ENCODE measurements around the gene TLCD2.

The TLCD2 gene

DNA sequence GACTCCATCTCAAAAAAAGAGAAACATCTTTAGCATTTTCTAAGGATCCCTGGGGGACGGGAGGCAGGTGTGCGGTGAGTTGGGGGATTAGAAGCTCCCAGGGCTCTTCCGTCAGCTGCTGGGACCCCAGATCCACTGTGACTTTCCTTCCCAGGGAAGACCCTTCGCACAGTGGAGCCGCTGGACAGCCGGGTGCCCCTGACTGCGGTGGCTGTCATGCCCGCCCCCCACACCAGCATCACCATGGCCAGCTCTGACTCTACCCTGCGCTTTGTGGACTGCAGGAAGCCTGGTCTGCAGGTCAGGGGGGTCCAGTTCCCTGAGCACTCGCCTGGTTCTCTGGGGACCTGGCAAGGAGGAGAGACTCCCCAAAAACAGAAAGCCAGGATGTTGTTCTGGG, 25.2 kb upstream of the TLCD2 start:
- H3K79me2 ChIP-seq (ENCODE audit: control insufficient read depth, insufficient read depth, low read length, unreplicated experiment): no peaks in the 10 kb centered on the region
- no peak overlapping the region for H3K27ac ChIP-seq (ENCODE audit: low read depth, low read length)
- no peaks in the 10 kb centered on the region for H3K27me3 ChIP-seq (ENCODE audit: insufficient read depth, low read length)
- peaks cover 24% of the 10 kb centered on the region for H3K4me1 ChIP-seq (ENCODE audit: control insufficient read depth, insufficient read depth, low read length, unreplicated experiment)
- no peak overlapping the region for H3K4me3 ChIP-seq (ENCODE audit: low read depth, low read length)
- peaks cover 9% of the 10 kb centered on the region; the same call in 1 of the 2 replicates for H3K36me3 ChIP-seq (ENCODE audit: insufficient read depth, low read length)
- no peak overlapping the region for H2AFZ ChIP-seq (ENCODE audit: low read length, unreplicated experiment)

DNA sequence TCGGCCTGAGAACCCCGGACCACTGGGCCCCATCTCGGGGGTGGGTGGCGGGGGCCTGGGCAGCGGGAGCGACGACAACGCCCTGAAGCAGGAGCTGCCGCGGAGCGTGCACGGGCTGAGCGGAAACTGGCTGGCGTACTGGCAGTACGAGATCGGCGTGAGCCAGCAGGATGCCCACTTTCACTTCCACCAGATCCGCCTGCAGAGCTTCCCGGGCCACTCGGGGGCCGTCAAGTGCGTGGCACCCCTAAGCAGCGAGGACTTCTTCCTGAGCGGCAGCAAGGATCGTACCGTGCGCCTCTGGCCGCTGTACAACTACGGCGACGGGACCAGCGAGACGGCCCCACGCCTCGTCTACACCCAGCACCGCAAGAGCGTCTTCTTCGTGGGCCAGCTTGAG, 23.6 kb upstream of the TLCD2 start:
- no peak overlapping the region for H3K27ac ChIP-seq (ENCODE audit: low read depth, low read length)
- H3K79me2 ChIP-seq (ENCODE audit: control insufficient read depth, insufficient read depth, low read length, unreplicated experiment): no peaks in the 10 kb centered on the region
- no peak overlapping the region for H3K4me3 ChIP-seq (ENCODE audit: low read depth, low read length)
- peaks cover 9% of the 10 kb centered on the region; the same call in 1 of the 2 replicates for H3K36me3 ChIP-seq (ENCODE audit: insufficient read depth, low read length)
- no peak overlapping the region for H2AFZ ChIP-seq (ENCODE audit: low read length, unreplicated experiment)
- H3K4me1 ChIP-seq (ENCODE audit: control insufficient read depth, insufficient read depth, low read length, unreplicated experiment): peaks cover 26% of the 10 kb centered on the region
- no peaks in the 10 kb centered on the region for H3K27me3 ChIP-seq (ENCODE audit: insufficient read depth, low read length)

DNA sequence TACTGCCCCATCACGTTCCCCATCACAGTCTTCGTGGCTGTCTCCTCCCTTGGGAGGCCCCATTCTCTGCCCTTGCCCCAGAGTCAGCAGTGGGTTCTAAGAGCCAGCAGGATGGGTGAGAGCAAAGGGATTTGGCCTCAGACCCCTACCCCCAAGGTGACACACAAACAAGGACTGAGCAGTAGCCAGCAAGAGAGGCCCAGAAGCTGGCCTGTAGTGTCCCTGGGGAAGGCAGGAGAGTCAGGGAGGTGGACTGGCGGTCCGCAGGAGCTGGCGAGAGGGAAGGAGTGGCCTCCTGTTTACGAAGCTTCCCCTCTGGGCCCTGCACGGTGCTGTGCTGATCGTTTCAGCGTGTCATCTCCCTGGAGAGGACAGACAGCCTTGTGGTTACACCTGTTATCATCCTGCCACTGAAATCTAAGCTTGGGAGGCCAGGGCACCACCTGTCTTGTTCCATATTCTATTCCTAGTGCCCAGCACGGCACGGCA, 22.7 kb upstream of the TLCD2 start:
- Histone ChIP-seq H3K36me3 (ENCODE audit: insufficient read depth, low read length) (peaks cover 8% of the 10 kb centered on the region; the same call in 1 of the 2 replicates), H3K4me3 (ENCODE audit: low read depth, low read length) (no peak overlapping the region), H3K27ac (ENCODE audit: low read depth, low read length) (no peak overlapping the region), H3K4me1 (ENCODE audit: control insufficient read depth, insufficient read depth, low read length, unreplicated experiment) (peaks cover 26% of the 10 kb centered on the region), H2AFZ (ENCODE audit: low read length, unreplicated experiment) (no peak overlapping the region), H3K79me2 (ENCODE audit: control insufficient read depth, insufficient read depth, low read length, unreplicated experiment) (peaks cover 4% of the 10 kb centered on the region), H3K27me3 (ENCODE audit: insufficient read depth, low read length) (no peaks in the 10 kb centered on the region)

DNA sequence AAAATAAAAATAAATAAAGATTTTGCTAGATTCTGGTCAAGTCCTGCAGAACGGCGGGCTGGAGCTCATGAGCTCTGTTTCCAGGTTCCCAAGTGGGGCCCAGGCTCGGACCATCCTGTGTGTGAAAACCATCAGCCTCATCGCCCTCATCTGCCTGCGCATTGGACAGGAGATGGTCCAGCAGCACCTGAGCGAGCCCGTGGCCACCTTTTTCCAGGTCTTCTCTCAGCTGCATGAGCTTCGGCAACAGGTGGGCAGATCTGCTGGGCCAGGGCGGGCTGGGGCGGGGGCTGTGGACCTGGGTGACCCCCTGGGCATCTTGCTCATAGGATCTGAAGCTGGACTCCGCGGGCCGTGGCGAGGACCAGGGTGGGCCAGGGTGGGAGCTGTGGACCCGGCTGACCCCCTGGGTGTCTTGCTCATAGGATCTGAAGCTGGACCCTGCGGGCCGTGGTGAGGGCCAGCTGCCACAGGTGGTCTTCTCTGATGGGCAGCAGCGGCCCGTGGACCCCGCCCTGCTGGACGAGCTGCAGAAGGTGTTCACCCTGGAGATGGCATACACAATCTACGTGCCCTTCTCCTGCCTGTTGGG, 22.2 kb upstream of the TLCD2 start:
- Histone ChIP-seq H2AFZ (ENCODE audit: low read length, unreplicated experiment) (no peak overlapping the region), H3K27ac (ENCODE audit: low read depth, low read length) (no peak overlapping the region), H3K27me3 (ENCODE audit: insufficient read depth, low read length) (no peaks in the 10 kb centered on the region), H3K36me3 (ENCODE audit: insufficient read depth, low read length) (peaks cover 3% of the 10 kb centered on the region; the same call in 1 of the 2 replicates), H3K4me1 (ENCODE audit: control insufficient read depth, insufficient read depth, low read length, unreplicated experiment) (peaks cover 26% of the 10 kb centered on the region), H3K79me2 (ENCODE audit: control insufficient read depth, insufficient read depth, low read length, unreplicated experiment) (peaks cover 8% of the 10 kb centered on the region), H3K4me3 (ENCODE audit: low read depth, low read length) (no peak overlapping the region)

DNA sequence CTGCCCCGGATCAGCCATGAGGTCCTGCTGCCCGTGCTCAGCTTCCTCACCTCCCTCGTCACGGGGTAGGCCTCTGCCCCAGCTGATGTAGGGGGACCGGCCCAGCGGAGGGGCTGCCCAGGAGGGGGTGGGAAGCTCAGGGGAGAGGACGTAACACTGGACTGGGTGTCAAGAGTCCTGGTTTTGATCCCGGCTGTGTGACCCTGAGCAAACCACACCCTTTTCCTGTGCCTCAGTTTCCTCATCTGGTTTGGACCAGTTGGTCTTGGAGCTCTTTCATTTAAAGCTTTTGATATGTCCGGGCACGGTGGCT, 21.0 kb upstream of the TLCD2 start:
- Histone ChIP-seq H3K4me1 (ENCODE audit: control insufficient read depth, insufficient read depth, low read length, unreplicated experiment) (peaks cover 15% of the 10 kb centered on the region), H3K36me3 (ENCODE audit: insufficient read depth, low read length) (no peaks in the 10 kb centered on the region; the same call in 1 of the 2 replicates), H3K27ac (ENCODE audit: low read depth, low read length) (peak overlapping the region; percentile 98), H3K4me3 (ENCODE audit: low read depth, low read length) (no peak overlapping the region), H3K79me2 (ENCODE audit: control insufficient read depth, insufficient read depth, low read length, unreplicated experiment) (peaks cover 18% of the 10 kb centered on the region), H2AFZ (ENCODE audit: low read length, unreplicated experiment) (no peak overlapping the region), H3K27me3 (ENCODE audit: insufficient read depth, low read length) (no peaks in the 10 kb centered on the region)

DNA sequence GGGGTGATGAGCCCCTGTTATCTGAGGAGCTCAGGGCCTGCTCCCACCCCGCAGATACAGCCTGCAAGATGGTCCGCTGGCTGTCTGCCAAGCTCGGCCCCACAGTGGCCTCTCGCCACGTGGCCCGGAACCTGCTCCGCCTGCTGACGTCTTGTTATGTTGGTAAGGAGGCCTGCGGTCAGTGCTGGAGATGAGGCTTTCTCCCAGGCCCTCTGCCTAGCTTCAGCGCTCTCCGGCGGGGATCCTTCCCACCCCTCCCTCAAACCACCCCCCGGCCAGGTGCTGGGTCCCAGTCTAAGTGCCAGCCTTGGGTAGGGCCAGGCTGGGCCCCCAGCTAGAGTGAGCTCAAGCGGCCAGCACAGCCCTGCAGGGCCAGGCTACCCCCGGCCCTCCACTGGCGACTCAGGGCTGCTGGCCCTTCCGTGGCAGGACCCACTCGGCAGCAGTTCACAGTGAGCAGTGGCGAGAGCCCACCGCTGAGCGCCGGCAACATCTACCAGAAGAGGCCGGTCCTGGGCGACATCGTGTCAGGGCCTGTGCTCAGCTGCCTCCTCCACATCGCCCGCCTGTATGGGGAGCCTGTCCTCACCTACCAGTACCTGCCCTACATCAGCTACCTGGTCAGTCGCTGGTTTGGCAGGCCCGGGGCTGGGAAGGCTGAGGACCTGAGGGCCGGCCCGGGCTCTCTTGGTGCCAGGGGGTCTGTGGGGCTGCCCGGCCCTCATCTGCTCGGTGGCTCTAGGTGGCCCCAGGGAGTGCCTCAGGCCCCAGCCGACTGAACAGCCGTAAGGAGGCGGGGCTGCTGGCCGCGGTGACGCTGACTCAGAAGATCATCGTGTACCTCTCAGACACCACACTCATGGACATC, 20.4 kb upstream of the TLCD2 start:
- no peaks in the 10 kb centered on the region; the same call in 1 of the 2 replicates for H3K36me3 ChIP-seq (ENCODE audit: insufficient read depth, low read length)
- peak overlapping the region; percentile 98 for H3K27ac ChIP-seq (ENCODE audit: low read depth, low read length)
- H3K4me1 ChIP-seq (ENCODE audit: control insufficient read depth, insufficient read depth, low read length, unreplicated experiment): peaks cover 15% of the 10 kb centered on the region
- peaks cover 22% of the 10 kb centered on the region for H3K79me2 ChIP-seq (ENCODE audit: control insufficient read depth, insufficient read depth, low read length, unreplicated experiment)
- H3K4me3 ChIP-seq (ENCODE audit: low read depth, low read length): peak overlapping the region; percentile 56
- no peak overlapping the region for H2AFZ ChIP-seq (ENCODE audit: low read length, unreplicated experiment)
- H3K27me3 ChIP-seq (ENCODE audit: insufficient read depth, low read length): no peaks in the 10 kb centered on the region

DNA sequence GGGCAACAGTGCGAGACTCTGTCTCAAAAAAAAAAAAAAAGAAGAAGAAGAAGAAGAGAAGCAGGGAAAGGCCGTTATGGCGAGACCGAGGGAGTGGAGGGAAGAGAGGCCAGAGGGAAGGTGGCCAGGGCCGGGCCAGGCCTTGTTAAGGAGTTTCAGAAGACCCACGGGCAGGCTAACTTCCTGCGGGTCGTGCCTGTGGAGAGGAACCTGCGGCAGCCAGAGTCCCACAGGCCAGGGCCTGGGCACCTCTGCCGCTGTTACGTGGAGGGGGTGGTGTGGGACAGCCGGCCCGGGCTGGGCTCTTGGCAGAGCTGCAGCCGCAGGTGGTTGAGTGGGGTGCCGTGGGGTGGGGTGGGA, 19.8 kb upstream of the TLCD2 start:
- Histone ChIP-seq H3K4me3 (ENCODE audit: low read depth, low read length) (no peak overlapping the region), H3K79me2 (ENCODE audit: control insufficient read depth, insufficient read depth, low read length, unreplicated experiment) (peaks cover 28% of the 10 kb centered on the region), H3K27me3 (ENCODE audit: insufficient read depth, low read length) (no peaks in the 10 kb centered on the region), H3K36me3 (ENCODE audit: insufficient read depth, low read length) (no peaks in the 10 kb centered on the region; the same call in 1 of the 2 replicates), H2AFZ (ENCODE audit: low read length, unreplicated experiment) (no peak overlapping the region), H3K4me1 (ENCODE audit: control insufficient read depth, insufficient read depth, low read length, unreplicated experiment) (peaks cover 20% of the 10 kb centered on the region), H3K27ac (ENCODE audit: low read depth, low read length) (peak overlapping the region; percentile 98)

DNA sequence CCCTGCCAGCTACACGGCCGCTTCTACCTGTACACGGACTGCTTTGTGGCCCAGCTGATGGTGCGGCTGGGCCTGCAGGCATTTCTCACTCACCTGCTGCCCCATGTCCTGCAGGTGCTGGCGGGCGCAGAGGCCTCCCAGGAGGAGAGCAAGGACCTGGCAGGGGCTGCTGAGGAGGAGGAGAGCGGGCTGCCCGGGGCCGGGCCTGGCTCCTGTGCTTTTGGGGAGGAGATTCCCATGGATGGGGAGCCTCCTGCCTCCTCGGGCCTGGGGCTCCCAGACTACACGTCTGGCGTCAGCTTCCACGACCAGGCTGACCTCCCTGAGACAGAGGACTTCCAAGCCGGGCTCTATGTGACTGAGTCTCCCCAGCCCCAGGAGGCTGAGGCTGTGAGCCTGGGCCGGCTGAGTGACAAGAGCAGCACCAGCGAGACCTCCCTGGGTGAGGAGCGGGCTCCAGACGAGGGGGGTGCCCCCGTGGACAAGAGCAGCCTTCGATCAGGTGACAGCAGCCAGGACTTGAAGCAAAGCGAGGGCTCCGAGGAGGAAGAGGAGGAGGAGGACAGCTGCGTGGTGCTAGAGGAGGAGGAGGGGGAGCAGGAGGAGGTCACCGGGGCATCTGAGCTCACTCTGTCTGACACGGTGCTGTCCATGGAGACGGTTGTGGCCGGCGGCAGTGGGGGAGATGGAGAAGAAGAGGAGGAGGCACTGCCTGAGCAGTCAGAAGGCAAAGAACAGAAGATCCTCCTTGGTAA, 17.9 kb upstream of the TLCD2 start:
- no peak overlapping the region for H3K27ac ChIP-seq (ENCODE audit: low read depth, low read length)
- no peaks in the 10 kb centered on the region for H3K27me3 ChIP-seq (ENCODE audit: insufficient read depth, low read length)
- peaks cover 31% of the 10 kb centered on the region for H3K79me2 ChIP-seq (ENCODE audit: control insufficient read depth, insufficient read depth, low read length, unreplicated experiment)
- no peak overlapping the region for H2AFZ ChIP-seq (ENCODE audit: low read length, unreplicated experiment)
- peaks cover 30% of the 10 kb centered on the region for H3K4me1 ChIP-seq (ENCODE audit: control insufficient read depth, insufficient read depth, low read length, unreplicated experiment)
- H3K4me3 ChIP-seq (ENCODE audit: low read depth, low read length): no peak overlapping the region
- H3K36me3 ChIP-seq (ENCODE audit: insufficient read depth, low read length): no peaks in the 10 kb centered on the region; the same call in 1 of the 2 replicates

DNA sequence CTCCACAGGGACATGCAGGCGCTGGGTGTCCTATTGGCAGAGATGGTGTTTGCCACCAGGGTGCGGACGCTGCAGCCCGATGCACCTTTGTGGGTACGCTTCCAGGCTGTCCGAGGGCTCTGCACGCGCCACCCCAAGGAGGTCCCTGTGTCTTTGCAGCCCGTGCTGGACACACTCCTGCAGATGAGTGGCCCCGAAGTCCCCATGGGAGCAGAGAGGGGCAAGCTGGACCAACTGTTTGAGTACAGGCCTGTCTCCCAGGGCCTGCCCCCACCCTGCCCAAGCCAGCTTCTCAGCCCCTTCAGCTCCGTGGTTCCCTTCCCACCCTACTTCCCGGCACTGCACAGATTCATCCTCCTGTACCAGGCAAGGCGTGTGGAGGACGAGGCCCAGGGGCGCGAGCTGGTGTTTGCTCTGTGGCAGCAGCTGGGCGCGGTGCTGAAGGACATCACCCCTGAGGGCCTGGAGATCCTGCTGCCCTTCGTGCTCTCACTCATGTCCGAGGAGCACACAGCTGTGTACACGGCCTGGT, 17.1 kb upstream of the TLCD2 start:
- Histone ChIP-seq H3K79me2 (ENCODE audit: control insufficient read depth, insufficient read depth, low read length, unreplicated experiment) (peaks cover 31% of the 10 kb centered on the region), H3K36me3 (ENCODE audit: insufficient read depth, low read length) (no peaks in the 10 kb centered on the region; the same call in 1 of the 2 replicates), H3K4me1 (ENCODE audit: control insufficient read depth, insufficient read depth, low read length, unreplicated experiment) (peaks cover 34% of the 10 kb centered on the region), H3K4me3 (ENCODE audit: low read depth, low read length) (no peak overlapping the region), H3K27me3 (ENCODE audit: insufficient read depth, low read length) (no peaks in the 10 kb centered on the region), H3K27ac (ENCODE audit: low read depth, low read length) (no peak overlapping the region), H2AFZ (ENCODE audit: low read length, unreplicated experiment) (no peak overlapping the region)

DNA sequence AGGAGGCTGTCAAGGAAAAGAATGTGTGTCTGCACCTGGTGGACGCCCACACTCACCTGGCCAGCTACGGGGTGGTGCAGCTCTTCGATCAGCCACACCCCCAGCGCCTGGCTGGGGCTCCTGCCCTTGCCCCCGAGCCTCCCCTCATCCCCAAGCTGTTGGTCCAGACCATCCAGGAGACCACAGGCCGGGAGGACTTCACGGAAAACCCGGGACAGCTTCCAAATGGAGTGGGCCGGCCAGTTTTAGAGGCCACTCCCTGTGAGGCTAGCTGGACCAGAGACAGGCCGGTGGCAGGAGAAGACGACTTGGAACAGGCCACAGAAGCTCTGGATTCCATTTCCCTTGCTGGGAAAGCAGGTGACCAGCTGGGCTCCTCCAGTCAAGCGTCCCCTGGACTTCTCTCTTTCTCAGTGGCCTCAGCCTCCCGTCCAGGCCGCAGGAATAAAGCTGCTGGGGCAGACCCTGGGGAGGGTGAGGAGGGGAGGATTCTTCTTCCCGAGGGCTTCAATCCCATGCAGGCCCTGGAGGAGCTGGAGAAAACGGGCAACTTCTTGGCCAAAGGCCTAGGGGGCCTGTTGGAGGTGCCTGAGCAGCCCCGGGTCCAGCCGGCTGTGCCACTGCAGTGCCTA, 16.6 kb upstream of the TLCD2 start:
- Histone ChIP-seq H3K27ac (ENCODE audit: low read depth, low read length) (no peak overlapping the region), H3K79me2 (ENCODE audit: control insufficient read depth, insufficient read depth, low read length, unreplicated experiment) (peaks cover 31% of the 10 kb centered on the region), H3K4me1 (ENCODE audit: control insufficient read depth, insufficient read depth, low read length, unreplicated experiment) (peaks cover 34% of the 10 kb centered on the region), H3K4me3 (ENCODE audit: low read depth, low read length) (no peak overlapping the region), H3K36me3 (ENCODE audit: insufficient read depth, low read length) (no peaks in the 10 kb centered on the region; the same call in 1 of the 2 replicates), H2AFZ (ENCODE audit: low read length, unreplicated experiment) (no peak overlapping the region), H3K27me3 (ENCODE audit: insufficient read depth, low read length) (no peaks in the 10 kb centered on the region)

Data from ACC112 (cell line).